HCEC 1CT (cell line): ENCODE results near the gene MCTP1.
"Not testable (repeated sequence)": the region's sequence is repeated elsewhere in the genome, so short reads cannot be mapped to it uniquely, and the experiment has no call there.

ENCODE experiments used
- DNase-seq: peaks from one replicate; pipeline ENCODE4 v3.0.0-alpha.2; 2017

MCTP1 gene

DNA sequence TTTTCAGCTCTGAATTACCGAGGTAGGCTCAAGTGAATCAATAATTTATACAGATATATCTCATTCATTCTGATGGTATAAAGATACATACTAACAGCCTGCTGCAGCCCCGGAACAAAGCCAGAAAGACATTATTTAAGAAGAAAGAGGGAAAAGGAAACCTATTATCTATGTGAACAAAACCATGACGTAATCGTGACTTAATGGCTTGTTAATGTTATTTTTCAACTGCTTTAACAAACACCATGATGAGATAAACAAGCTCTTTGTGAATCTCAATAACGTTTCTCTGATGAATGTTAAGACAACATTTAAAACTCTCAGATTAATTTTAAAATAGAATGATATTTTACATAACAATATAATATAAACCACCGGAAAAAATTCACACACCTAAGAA lies 429.4 kb downstream of the MCTP1 start:
- no peak for DNase-seq

DNA sequence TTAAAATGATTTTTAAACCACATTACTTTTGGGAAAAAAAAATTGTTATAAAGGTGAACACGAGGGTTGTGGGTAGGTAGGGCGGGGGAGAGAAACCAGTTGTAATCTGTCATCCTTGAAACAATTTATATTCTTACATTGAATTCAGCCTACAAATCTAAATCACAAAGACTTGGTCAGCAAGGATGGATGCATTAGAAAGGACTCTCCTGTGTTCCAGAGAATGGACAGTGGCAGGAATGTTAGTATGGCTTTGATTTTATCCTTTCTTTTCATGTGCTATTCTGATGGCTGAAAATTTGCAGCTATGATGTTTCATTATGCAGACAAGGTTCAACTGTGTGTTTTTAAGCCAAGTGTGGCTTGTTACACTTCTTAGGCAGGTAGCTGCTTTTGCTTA lies 431.8 kb downstream of the MCTP1 start:
- no peak for DNase-seq

DNA sequence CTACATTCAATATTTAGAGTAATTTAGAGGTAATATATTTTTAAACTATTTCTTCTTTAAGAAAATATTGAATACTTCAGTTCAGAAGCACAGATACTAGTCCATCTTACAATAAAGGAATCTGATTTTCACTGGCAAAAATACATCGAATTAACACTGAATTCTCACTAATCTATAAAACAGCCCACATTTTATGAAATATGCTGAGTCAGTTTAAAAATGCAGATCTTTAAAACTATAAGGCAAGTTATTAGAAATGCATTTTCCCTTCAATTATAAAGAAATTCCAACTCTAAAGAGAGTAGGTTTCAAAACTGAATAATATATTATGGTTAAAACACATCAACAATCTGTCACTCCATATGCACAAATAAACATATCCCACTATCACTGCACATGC lies 433.9 kb downstream of the MCTP1 start:
- no peak for DNase-seq

DNA sequence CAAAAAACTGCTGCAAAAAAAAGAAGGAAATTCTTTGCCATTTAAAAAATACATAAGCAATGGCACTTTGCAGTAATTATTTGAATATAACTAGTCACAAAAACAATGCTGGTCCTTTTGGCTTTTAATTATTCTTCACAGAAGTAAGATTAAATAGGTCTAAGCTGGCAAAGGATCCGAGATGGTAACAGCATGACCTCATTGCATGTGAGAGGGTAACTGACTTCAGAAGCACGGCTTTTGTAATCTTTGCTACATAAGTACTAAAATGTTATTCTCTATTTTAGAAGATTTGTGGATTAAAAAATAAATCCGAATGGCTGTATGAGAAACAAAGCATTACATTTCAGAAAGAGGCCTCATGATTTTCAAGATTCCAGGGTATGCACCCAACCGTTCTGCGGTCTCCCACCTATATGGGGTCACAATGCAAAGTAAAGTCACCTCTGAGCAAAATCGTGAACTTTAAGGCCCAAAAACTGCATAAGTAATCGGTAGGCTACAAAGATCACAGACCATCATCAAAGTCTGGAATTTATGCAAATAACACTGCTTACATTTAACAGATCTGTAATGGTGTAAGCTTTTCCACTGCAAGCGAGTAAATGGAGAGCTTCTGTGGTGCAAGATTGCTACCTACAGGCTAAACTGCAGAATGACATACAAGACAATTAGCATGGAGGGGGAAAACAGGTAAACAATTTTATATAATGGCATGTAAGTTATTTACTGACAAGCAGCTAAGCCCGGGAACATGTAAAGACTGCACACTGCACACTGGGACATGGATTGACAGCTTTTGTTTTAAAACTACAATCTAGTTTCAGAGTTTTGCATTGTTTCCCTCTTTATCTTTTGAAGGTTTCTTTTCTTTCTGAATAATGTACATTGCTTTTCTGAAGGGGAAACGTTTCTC lies 434.8 kb downstream of the MCTP1 start:
- peak; percentile 45 for DNase-seq

DNA sequence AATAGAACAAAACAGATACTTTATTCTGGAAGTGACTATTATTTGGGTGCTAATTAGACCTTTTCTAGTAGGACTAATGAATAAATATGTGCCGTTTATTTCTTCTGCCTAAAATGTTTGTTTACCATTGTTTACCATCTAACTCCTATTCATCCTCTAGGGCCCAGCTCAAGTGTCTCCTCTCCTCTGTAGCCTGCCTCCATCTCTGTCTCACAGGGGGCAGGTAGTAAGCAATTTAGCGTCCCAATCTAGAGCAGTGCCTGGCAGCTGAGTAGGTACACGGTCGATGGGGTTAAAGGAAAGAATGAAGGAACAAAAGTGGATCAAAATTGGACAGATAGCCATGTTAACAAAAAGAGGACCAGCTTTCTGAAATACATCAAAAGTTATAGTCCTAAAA lies 435.6 kb downstream of the MCTP1 start:
- no peak for DNase-seq

DNA sequence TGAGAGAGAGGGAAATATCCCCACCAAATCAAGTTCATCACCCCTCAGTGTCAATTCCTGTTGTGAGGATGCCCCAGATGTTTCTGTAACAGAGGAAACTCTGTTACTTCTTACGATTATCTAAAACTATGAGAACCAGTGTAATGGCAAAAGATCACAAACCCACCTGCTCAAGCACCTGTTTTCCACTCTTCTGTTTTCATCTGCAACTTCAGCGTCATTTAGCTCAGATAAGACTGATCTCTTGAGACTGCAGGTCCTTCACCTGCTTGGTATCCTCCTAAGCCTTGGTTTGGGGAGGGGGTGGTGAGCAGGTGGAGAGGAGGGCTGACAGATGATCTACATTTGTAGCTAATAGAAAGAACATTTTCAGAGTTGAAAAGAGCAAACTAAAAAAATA lies 437.2 kb downstream of the MCTP1 start:
- no peak for DNase-seq

DNA sequence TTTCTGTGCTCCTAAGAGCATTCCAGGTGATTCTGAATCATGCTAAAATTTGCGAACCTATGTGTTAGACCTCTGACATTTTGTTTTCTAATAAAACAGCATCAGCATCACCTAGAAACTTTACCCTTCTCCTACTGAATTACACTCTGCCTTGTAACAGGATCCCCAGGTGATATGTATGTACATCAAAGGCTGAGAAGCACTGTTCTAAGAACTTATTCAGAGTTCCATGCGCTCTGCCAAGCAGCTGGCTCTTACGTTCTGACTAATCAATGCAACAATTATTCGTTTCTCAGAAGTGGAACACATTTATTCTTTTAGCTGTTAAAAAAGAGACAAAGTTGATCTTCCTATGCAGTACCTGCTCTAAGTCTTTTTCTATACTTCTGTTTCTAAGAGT lies 437.9 kb downstream of the MCTP1 start:
- DNase-seq = no peak

DNA sequence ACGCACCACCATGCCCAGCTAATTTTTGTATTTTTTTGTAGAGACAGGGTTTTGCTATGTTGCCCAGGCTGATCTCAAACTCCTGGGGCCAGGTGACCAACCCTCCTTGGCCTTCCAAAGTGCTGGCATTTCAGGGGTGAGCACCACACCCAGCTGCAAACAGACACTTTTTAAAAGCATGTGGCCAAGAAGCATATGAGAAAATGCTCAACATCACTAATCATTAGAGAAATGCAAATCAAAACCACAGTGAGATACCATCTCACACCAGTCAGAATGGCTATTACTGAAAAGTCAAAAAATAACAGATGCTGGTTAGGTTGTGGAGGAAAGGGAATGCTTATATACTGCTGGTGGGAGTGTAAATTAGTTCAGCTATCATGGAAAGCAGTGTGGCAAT lies 439.2 kb downstream of the MCTP1 start:
- DNase-seq = not testable (repeated sequence)

DNA sequence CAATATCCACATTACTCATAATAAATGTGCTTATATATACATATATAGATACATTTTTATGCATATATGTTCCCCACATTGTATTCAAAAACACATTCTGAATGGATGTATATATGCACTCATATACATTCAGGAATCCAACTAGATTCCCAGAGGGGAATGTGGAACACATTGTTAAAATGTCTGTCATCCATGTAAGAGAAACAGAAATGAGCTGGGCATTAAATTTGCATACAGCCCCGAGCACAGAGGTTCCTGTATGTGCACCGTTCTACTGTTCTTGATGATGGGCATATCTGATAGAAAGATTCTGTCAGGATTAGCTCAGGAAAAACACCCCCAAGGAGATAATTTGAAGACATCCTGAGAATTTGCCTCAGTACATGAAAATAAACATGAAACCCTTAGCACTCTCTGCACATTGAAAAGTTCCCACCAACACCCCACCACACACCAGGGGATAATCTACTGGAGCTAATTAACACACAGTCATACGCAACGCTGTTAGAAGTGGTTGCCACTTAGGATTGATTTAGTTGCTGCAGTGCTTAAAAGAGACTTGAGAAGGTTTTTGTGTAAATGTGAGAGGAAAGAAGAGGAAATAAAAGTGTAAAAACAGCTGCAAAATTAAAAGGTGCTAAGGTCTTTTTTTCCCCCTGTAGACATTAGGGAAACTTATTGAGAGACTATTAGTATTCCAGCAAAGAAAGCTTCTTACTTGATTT lies 443.1 kb downstream of the MCTP1 start:
- no peak for DNase-seq

DNA sequence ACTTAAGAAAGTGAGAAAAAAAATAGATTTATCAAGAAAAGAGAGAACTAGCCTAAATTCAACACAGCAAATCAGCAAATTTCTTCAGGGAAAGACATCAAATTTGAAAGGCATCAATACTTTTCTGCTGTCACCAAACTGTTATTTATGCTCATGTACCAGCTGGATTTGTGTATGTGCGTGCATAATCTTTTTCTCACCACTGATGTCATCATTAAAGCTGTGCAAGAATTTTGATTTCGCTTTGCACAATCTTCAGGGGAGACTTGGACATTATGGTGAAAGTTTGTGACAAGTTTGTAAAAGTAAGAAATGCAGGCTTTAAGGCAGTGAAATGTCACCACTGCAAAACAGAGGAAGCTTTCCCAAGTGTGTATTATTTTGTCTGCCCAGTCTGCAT lies 451.0 kb downstream of the MCTP1 start:
- DNase-seq = no peak

DNA sequence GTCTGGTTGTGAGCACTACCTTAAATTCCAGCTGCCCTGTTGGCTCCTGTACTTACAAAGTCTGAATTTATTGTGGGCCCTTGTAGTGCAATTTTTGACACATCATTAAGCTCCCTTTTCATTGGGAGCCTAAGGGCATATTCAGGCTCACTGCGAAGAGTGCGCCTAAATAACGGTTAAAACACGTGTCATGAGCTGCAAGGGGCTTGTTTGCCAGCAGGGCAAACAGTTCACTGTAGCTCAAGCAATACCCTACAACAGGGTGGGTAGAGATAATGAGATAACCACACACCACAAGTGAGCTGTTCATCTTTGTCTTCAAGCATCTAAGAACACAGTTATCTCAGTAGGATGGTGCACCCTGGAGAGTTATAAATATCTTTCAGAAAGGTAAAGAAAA lies 452.2 kb downstream of the MCTP1 start:
- DNase-seq = no peak

DNA sequence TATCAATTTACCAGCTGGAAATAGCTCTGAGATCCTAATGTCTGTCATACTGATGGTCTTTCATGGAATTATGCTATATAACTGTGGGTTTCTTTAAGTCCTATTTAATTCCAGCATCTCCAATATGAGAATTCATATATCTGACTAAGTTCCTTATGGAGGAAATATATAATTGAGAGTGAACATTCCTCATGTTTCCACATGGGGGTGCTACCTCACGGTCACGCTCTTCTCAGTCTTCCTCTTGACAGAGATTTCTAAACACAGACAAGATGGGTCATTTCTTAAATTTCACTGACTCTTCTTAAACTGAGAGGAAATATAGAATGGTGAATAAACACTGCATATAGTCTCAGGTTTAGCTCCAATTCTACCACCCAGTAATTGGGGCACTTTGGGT lies 454.4 kb downstream of the MCTP1 start:
- peak; percentile 26 for DNase-seq

DNA sequence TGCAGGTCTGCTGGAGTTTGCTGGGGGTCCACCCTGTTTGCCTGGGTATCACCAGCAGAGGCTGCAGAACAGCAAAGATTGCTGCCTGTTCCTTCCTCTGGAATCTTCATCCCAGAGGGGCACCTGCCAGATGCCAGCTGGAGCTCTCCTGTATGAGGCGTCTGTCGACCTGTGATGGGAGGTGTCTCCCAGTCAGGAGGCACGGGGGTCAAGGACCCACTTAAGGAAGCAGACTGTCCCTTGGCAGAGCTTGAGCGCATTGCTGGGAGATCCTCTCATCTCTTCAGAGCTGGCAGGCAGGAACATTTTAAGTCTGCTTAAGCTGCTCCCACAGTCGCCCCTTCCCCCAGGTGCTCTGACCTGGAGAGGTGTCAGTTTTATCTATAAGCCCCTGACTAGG lies 456.7 kb downstream of the MCTP1 start:
- DNase-seq = not testable (repeated sequence)

DNA sequence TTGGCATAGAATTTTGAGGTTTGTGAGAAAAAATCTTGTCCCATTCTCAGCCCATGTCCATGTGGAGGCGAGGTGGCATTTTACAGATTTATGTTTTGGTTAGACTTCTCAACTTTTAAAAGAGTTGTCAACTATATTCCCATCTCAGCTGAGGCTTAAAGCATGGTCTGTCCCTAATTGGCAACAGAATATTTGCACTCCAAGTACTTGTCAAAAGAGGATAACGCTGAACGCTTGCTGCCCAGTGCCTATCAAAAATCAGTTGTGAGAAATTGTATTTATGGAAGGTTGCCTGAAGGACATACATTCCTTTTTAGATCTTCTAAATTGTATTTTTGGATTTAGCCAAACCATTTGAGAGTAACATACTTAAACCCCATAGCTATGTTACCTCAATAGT lies 464.4 kb downstream of the MCTP1 start:
- DNase-seq = no peak

DNA sequence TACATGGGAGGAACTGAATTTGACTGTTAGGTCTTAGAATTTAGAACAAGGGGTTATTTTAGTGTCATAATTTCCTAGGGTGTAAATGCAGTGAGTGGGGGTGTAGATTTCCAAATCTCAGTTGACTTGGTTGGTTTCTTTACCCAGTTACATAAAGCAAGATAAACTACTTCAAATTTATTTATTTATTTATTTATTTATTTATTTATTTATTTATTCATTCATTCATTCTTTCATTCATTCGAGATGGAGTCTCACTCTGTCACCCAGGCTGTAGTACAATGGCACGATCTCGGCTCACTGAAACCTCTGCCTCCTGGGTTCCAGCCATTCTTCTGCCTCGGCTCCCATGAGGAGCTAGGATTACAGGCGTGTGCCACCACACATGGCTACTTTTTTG lies 466.0 kb downstream of the MCTP1 start:
- no peak for DNase-seq

DNA sequence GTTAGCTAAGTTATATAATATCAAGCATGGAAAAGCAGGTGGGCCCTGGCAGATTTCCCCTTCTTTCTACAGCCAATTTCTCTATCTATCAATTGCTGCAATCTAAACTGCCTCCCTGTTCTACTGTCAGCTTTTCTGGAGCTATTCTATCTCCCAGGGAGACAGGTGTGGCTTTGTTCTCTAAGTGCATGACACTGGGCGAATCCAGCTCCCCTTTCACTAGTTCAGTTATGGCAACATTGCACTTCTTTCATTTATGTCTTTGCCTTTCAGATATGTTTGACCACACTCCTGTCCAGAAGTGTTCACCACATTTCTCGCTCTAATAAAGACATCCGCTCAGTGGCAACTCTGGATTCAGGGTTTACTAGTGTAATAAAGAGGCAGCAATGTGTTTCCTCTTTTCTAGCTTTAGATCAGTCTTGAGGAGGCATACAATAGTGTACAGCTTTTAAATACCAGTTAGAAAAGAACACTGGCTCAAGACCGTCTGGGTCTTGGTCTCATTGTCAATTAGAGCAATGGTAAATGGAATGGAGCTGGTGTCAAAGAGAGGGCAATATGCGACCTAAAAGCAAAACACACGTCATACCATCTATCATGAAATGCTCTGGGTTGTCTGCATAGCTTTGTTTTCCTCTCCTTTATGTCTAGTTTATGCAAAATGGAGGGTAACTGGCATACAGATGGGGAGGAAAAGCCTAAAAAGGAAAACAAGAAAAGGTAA lies 469.4 kb downstream of the MCTP1 start:
- no peak for DNase-seq

DNA sequence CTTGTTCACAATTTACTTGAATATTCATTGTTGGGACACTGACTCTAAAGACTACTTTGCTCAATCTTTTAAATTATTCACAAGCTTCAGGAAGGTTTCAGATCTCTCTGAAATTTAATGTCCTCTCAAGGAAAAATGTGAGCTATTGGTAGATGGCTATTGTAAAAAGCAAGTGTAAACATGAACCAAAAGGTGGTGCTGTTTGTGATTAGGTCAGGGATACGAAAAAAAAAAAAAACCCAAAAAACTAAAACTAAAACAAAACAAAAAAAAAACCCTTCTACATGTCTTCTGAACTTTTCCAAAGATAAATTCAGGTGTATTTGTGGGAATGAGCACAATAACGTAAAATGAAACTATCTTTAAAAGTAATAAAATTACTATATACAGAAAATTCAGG lies 472.7 kb downstream of the MCTP1 start:
- DNase-seq = no peak

DNA sequence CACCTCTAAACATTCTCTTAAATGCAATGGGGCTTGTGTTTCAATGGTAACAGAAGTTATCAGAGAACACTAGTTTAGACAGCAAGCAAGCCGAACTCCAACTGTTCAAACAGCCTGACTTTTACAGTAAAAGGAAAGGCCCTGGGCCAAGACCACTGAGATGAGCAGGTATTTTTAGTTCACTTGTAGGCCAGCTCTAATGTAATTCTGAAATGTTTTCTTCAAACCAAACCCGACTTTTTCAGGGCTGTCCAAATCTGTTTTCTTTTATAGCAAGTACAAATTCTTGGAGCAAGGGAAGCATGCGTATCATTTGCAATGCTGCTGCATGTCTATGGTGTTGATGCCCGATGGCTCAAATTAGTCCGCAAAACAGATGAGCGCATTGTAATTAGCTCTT lies 473.6 kb downstream of the MCTP1 start:
- DNase-seq = no peak

DNA sequence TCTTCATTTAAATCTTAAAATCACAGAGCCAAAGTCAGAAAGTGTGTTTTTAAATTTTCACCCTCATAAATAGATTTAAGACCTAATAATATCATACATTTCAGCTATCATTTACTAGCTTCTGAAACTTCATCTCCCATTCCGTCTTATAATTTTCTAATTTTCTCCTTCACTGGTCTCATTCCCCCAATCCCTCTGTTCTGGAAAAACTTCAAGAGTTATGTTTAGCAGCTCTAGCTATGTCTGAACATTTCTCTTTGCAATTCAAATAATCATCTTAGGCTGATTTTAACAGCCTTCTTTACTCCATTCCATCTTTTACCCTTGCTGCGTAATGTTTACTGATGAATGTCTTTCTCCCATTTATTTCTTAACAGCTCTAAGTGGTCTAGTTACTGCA lies 474.0 kb downstream of the MCTP1 start:
- DNase-seq = no peak

DNA sequence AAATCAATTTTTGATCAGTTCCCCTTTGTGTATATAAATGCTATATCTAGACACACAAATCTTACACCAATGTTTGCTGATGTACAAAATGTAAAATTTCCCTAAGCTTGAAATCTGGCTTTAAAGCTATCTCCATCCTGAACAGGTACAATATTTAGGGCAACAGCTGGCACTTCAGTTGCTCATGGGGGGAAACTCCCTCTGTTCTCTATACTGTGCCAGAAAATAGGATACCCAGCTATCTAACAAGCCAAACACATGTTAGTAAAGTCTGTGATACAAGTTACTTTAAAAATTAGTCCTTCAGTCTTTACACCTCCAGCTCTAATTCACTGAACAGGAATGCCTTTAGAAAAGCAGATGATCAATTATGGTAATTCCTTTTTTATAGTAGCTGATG lies 474.6 kb downstream of the MCTP1 start:
- no peak for DNase-seq

DNA sequence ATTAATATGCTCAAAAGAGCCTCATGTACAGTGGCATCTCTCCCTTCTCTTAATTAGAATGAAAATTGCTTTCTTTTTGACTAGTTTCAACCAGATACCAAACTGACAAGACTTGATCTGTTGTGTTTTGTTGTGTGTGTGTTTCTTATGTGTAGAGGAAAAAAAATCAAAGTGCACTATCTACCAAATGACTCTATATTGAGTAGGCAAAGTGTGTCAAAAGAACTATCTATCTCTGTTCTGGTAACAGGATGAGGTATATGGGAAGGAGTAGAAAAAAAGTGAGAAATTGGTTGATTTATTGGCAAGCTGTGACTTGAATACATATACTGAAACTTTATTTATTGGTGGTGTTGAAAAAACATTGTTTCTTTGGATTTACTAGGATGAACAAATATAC lies 476.4 kb downstream of the MCTP1 start:
- no peak for DNase-seq

DNA sequence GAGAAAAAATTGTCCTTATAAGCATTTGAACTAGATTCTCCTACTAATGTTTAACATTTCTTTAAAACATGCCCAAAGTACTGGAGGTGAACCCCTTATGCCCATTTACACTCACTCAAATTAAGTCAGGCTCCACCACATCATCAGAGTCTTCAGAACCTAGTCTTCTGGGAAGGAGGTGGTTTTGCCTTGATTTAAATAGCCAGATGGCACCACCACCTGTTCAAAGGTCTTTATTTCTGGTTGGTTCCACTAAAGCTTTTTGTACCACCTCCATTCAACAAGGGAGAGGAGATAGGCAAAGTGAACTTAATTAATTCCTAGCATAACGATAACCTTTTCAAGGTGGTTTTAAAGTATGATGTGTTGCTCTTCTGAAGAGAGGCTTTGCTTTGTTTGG lies 476.9 kb downstream of the MCTP1 start:
- no peak for DNase-seq

DNA sequence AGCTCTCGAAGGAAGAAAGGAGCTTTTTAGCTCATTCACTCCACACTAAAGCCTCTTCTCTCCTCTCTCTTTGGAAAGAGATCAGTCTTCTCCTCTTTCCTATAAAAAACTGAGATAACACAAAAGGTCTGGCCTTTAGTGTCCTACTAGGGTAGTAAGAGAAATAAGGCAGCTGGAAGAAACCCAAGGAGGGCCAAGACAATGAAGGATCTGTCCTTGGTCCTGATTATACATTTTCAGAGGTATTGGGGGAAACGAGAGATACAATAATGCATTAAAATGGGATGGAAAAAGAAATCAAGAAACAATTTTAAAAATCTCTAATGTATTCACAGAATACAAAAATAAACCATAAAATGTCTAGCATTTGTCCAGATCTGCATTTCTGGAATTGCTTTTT lies 482.4 kb downstream of the MCTP1 start:
- no peak for DNase-seq

DNA sequence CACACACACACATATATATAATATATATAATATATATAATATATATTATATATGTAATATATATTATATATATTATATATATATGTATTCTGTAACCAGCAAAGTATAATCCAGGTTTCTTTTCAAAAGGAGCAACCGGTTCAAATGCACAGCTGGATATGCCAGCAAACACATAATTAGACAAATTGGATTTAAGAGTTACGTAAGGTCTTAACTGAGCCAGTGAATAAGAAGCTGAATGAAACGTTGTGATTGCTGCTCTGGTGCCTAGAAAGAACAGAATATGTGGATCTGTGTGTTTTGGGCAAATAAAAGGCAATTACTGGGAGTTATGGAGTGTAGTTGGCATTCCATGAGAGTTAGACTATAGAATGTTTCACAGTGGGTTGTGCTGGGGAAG lies 488.3 kb downstream of the MCTP1 start:
- no peak for DNase-seq
